ENCODE data around the gene AHNAK.
"Not testable (repeated sequence)": the region's sequence is repeated elsewhere in the genome, so short reads cannot be mapped to it uniquely, and the experiment has no call there.

AHNAK gene

DNA sequence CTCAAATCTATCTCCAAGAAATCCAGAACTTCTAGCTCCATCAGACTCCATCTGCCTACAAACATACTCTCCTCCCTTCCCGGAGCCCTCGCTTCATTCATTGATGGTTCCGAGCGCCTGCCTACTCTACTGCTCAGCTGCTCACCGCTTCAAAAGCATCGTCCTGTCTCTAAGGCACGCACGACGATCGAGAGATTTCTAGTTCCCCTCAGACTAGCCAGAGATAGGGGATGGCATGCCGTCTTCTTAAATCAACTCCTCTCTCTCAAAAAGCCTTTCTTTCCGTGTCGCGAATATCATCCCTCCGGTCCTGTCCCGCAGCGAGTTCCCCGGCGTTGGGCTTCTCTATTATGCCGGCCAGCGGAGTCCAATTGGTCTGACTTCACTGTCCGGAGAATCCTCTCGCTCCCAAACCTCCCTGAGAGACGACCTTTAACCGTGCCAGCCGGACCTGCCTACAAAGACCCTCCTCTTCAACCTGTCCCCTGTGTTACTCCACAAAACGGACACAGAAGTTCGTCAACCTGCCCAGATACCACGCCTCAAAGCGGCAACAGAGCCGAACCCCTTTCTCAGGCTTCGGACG lies 26.5 kb upstream of the AHNAK start:
- DNase-seq, result no peak

DNA sequence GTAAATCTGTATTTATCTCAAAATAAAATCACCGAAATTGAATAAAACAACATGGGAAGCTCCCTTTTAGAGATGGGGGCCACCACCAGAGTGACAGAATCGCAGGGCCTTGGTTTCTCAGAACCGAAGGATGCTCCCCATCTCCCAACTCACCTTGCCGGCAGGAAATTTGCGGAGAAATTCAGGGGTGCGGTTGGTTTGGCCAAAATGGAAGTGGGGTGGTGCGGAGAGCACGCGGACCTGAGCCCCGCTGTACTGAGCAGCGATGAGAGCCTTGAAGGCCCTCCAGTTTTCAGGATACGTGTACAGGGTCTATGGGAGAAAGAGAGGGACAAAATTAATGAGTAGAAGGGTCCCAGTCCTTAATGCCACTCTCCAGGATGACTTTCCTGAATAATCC lies 25.8 kb upstream of the AHNAK start:
- DNase-seq, result no peak

- not testable (repeated sequence) for DNase-seq
These were observed 24.9 kb upstream of the AHNAK start for GRCh38 chr11:62571493-62571892.

DNA sequence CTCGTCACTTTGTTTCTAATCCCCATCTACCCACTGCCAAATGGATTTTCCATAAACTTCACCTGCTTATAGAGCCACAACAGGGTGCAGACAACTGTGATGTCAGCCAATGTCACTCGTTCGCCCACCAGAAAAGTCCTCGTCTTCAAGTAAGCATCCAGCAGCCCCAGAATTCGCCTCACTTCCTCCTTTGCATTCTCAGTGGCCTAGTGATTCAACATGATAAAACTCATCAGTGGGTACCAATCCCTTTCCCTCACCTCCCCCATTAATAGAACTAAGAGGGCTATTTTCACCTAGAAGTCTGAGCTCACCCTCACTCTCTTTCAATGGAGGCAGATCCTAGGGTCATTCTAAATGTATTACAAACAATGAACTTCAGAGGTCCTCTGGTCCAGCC lies 24.3 kb upstream of the AHNAK start:
- DNase-seq, result not testable (repeated sequence)

DNA sequence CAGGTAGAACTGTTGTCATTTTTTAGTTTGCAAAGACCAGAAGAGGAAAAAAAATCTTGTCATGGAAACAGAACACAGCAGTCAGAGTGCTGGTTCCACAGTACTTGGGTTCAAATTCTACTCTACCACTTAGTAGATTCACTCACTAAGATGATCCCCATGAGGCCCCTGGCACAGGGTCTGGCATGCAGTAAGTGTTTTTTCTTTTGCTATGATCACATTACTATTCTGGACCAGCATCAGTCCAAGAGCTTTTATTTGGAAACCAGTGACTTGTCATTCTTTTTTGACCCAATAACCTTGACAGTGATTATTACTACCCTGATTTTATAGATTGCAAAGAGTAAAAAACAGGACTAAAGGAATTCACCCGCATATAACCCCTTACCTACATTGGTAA lies 23.0 kb upstream of the AHNAK start:
- no peak for DNase-seq

- DNase-seq, result no peak
These were observed 20.5 kb upstream of the AHNAK start for GRCh38 chr11:62567018-62567633.

GRCh38 chr11:62566247-62566646 lies 19.6 kb upstream of the AHNAK start:
- DNase-seq, result no peak

- DNase-seq, result no peak
These were observed 18.6 kb upstream of the AHNAK start for GRCh38 chr11:62565100-62565802.

GRCh38 chr11:62561677-62562230 lies 15.1 kb upstream of the AHNAK start:
- DNase-seq, result peak; percentile 52

DNA sequence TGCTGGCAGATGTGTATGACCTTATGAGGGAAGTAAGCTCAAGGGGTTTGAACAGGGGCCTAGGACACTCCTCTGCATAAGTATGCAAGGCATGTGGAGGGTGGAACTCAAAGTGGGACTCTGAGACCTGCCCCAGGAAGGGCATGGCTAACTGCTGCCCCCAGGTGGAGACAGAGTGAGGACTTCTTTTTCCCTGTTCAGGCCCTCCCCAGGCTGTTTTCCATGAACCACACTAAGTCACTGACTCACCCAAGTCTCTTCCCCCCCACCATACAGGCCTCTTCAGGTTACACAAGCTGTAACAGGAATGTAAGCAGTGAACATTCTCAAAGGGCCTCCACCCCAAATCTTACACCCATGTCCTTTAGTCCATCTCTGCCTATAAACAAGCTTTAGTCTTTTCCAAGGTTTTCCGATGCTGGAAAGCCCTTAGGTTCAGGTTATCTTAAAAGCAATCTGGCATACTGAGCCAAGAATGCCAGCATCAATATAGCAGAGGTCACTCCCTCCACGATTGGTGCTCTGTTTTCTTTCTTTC lies 14.0 kb upstream of the AHNAK start:
- DNase-seq, result peak; percentile 99

DNA sequence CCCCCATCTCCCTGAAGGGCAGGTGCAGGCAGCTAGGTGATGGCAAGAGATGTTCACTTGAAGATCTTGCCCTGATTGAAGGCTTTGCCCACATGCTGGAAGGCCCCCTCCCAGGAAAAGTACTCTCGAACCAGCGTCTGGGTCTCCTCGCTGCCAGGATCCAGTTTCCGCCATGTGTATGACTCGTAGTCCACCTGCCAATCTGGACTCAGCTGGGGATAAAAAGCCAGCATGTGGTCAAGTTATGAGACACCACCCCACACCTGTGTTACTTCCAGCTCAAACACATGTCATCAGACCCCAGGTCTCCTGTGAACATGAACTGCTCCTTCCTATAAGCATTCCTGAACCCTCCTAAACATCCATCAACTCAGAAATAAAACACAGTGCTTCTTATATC lies 13.0 kb upstream of the AHNAK start:
- peak; percentile 46 for DNase-seq

DNA sequence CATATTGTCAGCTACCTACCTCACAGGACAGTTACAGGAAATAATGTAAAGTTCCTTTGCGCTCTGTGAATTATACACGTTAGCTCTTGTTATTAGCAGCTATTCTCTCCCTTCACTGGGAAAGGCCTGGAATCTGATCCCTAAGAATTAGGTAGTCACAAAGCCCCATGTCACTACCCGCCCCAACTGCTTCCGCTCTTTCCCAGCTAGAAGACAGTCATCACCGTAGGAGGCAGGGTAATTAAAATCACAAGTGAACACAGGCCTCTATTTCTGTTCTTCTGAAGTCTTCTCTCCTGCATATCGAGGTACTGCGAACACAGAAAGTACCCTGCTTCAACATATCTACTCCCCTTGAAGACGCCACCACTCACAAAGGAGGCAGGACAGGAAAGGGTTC lies 12.6 kb upstream of the AHNAK start:
- DNase-seq, result no peak

DNA sequence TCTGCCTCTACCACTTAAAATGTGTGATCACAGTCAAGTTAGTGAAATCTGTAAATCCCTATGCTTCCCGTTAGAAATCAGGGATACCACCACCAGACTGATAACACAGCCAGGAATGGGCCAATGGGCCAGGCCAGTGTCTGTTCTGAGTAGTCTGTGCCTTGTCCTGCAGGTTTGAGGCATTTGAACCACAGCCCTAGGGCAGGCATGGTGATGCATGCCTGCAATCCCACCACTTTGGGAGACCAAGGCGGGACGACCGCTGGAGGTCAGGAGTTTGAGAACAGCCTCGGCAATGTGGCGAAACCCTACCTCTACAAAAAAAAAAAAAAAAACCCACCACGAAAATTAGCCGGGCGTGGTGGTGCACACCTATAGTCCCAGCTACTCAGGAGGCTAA lies 12.1 kb upstream of the AHNAK start:
- DNase-seq, result peak; percentile 89

DNA sequence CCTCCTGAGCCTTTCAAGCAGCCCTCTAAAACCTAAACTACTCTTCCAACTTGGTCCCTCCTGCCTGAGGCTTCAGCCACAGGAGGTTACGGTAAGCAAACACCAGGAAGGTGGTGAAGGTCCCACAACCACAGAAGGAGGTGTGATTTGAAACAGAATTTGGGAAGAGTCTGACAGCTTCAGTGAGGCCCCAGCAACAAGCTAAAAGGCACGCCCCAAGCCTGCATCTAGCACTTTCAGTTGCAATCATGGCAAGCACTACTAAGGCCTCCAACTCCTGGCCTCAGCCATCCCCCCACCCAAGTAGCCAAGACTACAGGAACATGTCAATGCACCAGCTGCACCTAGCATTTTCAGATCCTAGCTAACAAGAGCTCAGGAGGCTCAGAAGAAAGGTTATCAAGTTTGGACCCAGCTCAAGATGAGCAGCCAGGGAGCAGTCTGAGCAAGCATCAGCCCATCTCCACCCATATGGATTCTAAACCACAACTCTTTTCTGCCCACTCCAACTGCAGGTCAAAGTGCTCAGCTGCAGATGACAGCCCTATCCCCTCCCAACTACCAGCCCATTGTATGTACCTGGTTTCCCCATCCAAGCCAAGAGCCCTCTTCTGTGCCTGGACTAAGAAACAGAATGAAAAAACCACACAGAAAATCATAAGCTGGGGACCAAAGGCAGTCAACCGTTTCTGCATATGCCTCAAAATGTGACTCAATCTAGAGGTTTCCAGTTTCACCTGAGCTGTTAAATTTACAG lies 10.4 kb upstream of the AHNAK start:
- DNase-seq, result no peak

DNA sequence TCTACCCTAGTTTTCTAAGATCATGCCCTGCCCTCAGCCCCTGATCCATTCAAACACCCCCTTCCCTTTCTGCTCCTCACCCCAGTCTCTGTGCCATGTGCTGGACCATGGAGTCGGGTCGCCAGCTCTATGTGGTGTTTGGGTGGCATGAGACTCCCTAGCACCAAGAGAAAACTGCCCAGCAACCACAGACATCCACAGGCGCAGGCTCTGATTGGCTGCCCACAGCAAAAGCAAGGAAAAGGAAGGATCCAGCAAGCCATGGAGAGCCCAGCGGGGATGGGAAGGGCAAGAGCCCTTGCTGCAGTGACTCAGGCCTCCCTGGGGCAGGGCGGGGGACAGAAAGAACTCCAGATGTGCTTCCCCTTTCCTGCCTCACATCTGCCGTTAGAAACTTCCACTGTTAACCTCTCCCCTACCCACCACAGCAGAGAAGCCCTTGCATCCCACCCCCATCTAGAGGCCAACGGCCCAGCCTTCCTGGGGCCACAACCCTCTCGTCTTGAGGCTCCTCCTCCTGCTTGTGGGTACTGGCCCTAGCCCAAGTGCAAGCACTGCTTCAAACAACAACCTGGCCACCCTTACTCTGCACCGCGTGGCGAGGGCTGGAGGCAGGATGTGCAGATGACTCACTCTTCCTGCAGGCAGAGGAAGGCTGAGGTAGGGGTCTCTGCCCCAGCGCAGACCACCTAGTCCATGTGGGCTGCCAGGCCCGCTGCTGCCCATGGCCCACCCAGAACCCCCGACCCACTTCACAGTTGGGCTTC lies 9.7 kb upstream of the AHNAK start:
- DNase-seq, result peak; percentile 96

DNA sequence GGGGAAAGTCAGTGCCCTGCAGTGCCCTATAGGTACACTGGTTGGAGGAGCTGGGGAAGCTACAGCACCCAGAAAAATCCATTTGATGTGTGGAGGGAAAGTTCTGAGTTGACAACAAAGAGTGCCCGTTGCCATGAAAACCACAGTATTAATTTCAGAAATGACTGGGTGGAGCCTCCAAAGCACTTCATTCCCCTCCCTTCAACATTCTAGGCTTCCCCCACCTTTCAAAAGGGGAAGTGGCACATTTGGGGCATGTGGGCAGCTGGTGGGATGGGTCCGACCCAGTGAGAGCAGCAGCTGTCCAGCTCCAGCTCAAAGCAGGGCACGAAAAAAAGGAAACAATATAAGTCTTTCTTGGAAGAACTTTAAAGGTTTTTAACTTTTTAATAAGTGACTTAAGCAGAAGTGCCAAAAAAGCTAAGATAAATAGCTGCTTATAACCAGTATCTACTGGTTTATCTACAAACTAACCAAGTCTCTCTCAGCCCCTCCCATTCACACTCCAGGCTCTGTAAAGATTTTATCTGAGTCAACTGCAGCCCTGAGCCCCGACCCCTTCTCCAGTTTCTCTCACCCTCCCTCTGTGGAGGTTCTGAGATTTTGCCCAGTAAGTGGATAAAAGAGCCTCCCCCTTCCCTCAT lies 9.0 kb upstream of the AHNAK start:
- peak; percentile 60 for DNase-seq

- peak; percentile 81 for DNase-seq
These were observed 8.0 kb upstream of the AHNAK start for GRCh38 chr11:62554387-62555167.

DNA sequence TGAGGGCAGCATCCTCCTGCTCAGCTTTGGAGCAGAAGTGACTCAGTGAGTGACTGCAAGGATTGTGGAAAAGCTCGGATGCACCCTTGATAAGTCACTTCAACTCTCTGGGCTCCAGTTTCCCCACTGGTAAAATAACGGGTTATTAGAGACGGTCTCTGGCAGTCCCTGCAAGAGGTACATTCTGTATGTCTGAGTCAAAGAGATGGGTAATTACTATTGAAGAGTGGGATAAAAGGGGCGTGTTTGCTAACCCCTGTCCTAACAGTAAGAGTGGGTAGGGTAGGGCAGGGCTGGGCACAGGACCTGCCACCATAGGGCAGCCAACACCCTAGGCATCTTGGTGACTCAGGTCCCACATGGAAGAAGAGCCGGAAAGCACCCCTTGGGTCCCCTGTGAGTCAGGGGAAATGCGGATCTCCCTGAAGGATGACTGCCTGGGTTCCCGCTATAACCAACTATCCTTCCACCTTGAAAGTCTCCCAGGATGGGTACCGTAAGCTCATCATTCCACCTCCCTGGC lies 7.3 kb upstream of the AHNAK start:
- no peak for DNase-seq

GRCh38 chr11:62553080-62553838 lies 6.7 kb upstream of the AHNAK start:
- peak; percentile 98 for DNase-seq

Measured in islet precursor cell (in vitro differentiated cells).